GM19438 (cell line): ENCODE results near the gene TPSB2.
"Not testable (repeated sequence)": the region's sequence is repeated elsewhere in the genome, so short reads cannot be mapped to it uniquely, and the experiment has no call there.

Experiments
- ATAC-seq: cut with Tn5 transposase; IDR thresholded peaks from one replicate; pipeline ENCODE4 v1.9.1; 2021; ENCODE audit warnings: low read depth; ENCODE audit not compliant: unreplicated experiment

TPSB2 gene

GRCh38 chr16:1243907-1244850, 14.2 kb upstream of the TPSB2 start:
- ATAC-seq, result not testable (repeated sequence)

- ATAC-seq, result not testable (repeated sequence)
Observed at GRCh38 chr16:1243363-1243762, 13.4 kb upstream of the TPSB2 start.

- ATAC-seq, result not testable (repeated sequence)
Observed at GRCh38 chr16:1241081-1241480, 11.1 kb upstream of the TPSB2 start.

- not testable (repeated sequence) for ATAC-seq
Observed at GRCh38 chr16:1240436-1240835, 10.5 kb upstream of the TPSB2 start, which contains the start of gene TPSAB1. Gene TPSAB1, plus strand, starts transcription at chr16:1240705. Its CDS starts 234 bp downstream, at chr16:1240939.

- ATAC-seq, result not testable (repeated sequence)
Observed at GRCh38 chr16:1239575-1239974, 9.6 kb upstream of the TPSB2 start.

GRCh38 chr16:1238909-1239308, 8.9 kb upstream of the TPSB2 start:
- not testable (repeated sequence) for ATAC-seq

- no peak for ATAC-seq
Observed at GRCh38 chr16:1237990-1238389, 8.0 kb upstream of the TPSB2 start.

GRCh38 chr16:1236659-1237058, 6.7 kb upstream of the TPSB2 start:
- not testable (repeated sequence) for ATAC-seq

- not testable (repeated sequence) for ATAC-seq
Observed at GRCh38 chr16:1232049-1232748, 2.2 kb upstream of the TPSB2 start.

GRCh38 chr16:1231301-1231700, 1.3 kb upstream of the TPSB2 start:
- ATAC-seq, result not testable (repeated sequence)

- ATAC-seq, result not testable (repeated sequence)
Observed at GRCh38 chr16:1230471-1231212, 658 bp upstream of the TPSB2 start.

- not testable (repeated sequence) for ATAC-seq
Observed at GRCh38 chr16:1229476-1229875, 508 bp downstream of the TPSB2 start.

- not testable (repeated sequence) for ATAC-seq
Observed at GRCh38 chr16:1228227-1228626, 1.8 kb downstream of the TPSB2 start.

GRCh38 chr16:1226692-1227091, 3.3 kb downstream of the TPSB2 start:
- ATAC-seq, result not testable (repeated sequence)

- ATAC-seq, result not testable (repeated sequence)
Observed at GRCh38 chr16:1225728-1226311, 4.2 kb downstream of the TPSB2 start.

GRCh38 chr16:1225051-1225451, 4.9 kb downstream of the TPSB2 start, which contains the start of gene TPSG1:
Gene TPSG1, minus strand, starts transcription at chr16:1225268. Its CDS starts 16 bp downstream, at chr16:1225252.
- ATAC-seq, result no peak

GRCh38 chr16:1224558-1224957, 5.4 kb downstream of the TPSB2 start:
- no peak for ATAC-seq

- ATAC-seq, result no peak
Observed at GRCh38 chr16:1223355-1224214, 6.4 kb downstream of the TPSB2 start.
